Heart left ventricle (tissue), 16 donors: ENCODE results near the gene ETDB. TPM values are rescaled to one million over a fixed set of nuclear protein-coding genes. Genes with fewer than 3 reads are reported as not detected.
"Not testable (repeated sequence)": the region's sequence is repeated elsewhere in the genome, so short reads cannot be mapped to it uniquely, and the experiment has no call there.

ENCODE experiments used
- ATAC-seq, 4 donors: fragments of 200-7000 bp; cut with Tn5 transposase; one replicate each; pipeline ENCODE4 v1.9.1; 2020 to 2022; ENCODE audit warnings: moderate library complexity in 4 of 4, mild to moderate bottlenecking in 3 of 4, moderate number of reproducible peaks in 1 of 4
- DNase-seq, 5 donors: peaks; one replicate each; pipeline ENCODE4 v3.0.0-alpha.2; 2020
- H3K27ac ChIP-seq, 12 donors: fragments of 200-600 bp; sonication (generic) in 4 of 12; one replicate each; pipeline versions ENCODE4 v1.5.0 to v1.8.0; 2016 to 2022; ENCODE audit warnings: mild to moderate bottlenecking in 2 of 12
- H3K27me3 ChIP-seq, 9 donors: fragments of 200-600 bp; sonication (generic) in 2 of 9; one replicate each; pipeline versions ENCODE4 v1.5.1 to v1.8.0; 2016 to 2022; ENCODE audit warnings: mild to moderate bottlenecking in 3 of 9
- H3K36me3 ChIP-seq, 9 donors: fragments of 200-600 bp; sonication (generic) in 2 of 9; one replicate each; pipeline versions ENCODE4 v1.5.0 to v1.8.0; 2018 to 2022; ENCODE audit warnings: mild to moderate bottlenecking in 2 of 9
- H3K4me1 ChIP-seq, 12 donors: fragments of 200-600 bp; sonication (generic) in 4 of 12; one replicate each; pipeline versions ENCODE4 v1.5.0 to v1.8.0; 2016 to 2022; ENCODE audit warnings: mild to moderate bottlenecking in 3 of 12
- H3K4me3 ChIP-seq, 12 donors: fragments of 200-600 bp; sonication (generic) in 4 of 12; one replicate each; pipeline versions ENCODE4 v1.5.0 to v1.8.0; 2017 to 2022; ENCODE audit warnings: mild to moderate bottlenecking in 9 of 12, moderate library complexity in 4 of 12
- H3K9me3 ChIP-seq, 12 donors: fragments of 200-600 bp; sonication (generic) in 4 of 12; one replicate each; pipeline versions ENCODE4 v1.5.0 to v1.8.0; 2016 to 2022; ENCODE audit warnings: mild to moderate bottlenecking in 1 of 12
- POLR2A ChIP-seq, 2 donors: fragments of 450-650 bp; IDR thresholded peaks; one replicate each; pipeline ENCODE4 v1.6.1; 2017; ENCODE audit warnings: antibody characterized with exemption in 2 of 2, mild to moderate bottlenecking in 2 of 2, moderate library complexity in 2 of 2
- WGBS, 4 donors: extraction: QIAGEN DNeasy Blood & Tissue Kit in 2 of 4; methylation state at CpG; one replicate each; pipeline versions ENCODE4 v1.1.5 to v1.1.7; 2013 to 2018; 5-methylcytosine and 5-hydroxymethylcytosine counted together
- intact Hi-C, 10 donors: fragments of 100-400 bp; cut with DNase I; formaldehyde crosslinking; loops; one replicate each; pipeline versions ENCODE4 v1.11.1 to v1.14.2; 2022
- long read RNA-seq, 3 donors: library from polyadenylated mRNA; unstranded; transcript quantifications; one replicate each; pipeline ENCODE4 v2.0.0, GENCODE V29; 2020 to 2021
- polyA plus RNA-seq, 2 donors: library from polyadenylated mRNA; stranded (reverse); fragments of 200-250 nt; gene quantifications; one replicate each; pipeline ENCODE4 v1.2.3, GENCODE V29; 2013
- total RNA-seq, 9 donors: library from RNA; depleted of rRNA in 2 of 9; stranded (reverse); fragments of >200 nt in 2 of 9; fragmentation: NEBNext Ultra II Directional in 3 of 9; extraction: Animal tissue kit (Norgen Biotek cat#: 25700) in 3 of 9; gene quantifications; one replicate each; pipeline versions ENCODE4 v1.1.0 to v1.2.4, GENCODE V29; 2016 to 2023
- TF ChIP-seq, protein P1 (sequence below), 12 donors: fragments of 200-600 bp; sonication (generic) in 4 of 12; IDR thresholded peaks; one replicate each; pipeline versions ENCODE4 v1.5.0 to v1.8.0; 2018 to 2022; ENCODE audit warnings: antibody characterized with exemption in 12 of 12, mild to moderate bottlenecking in 5 of 12
- donor health status: ischemic (EF 13 %, LVEDD 7.1; RV severe dilation, severe dysfunction).
- donor health status: healthy with polysubstance abuse.
- donor health status: DM: no; HTN: yes; CAD: no.
- donor health status: DM: no; HTN: no; CAD: no.
- donor health status: ischemic (EF 25% LVEDD 6.9; RV normal size, moderate dysfunction).
- donor health status: ischemic (EF 25% LVEDD 5.7; RV mildly dilated, moderate dysfunction).
- donor health status: healthy.
- donor health status: DM: yes; HTN: yes; CAD: no.
- donor health status: ischemic (EF 35%, LVEDD 5.7; RV mildly dilated, moderate dysfunction).
- donor health status: nonischemic (EF 11% LVEDD 7.7; RV severe dilation, severe dysfunction).
- donor health status: DM: yes; HTN: yes; CAD: no.
- donor health status: PGD.
- donor health status: ischemic (EF 29% LVEDD 5.4; RV normal size, mild dysfunction).
- donor health status: nonischemic (EF 23%, LVEDD 6.1; RV moderate dilation, normal function).

ETDB gene
- total RNA-seq (not detected), polyA plus RNA-seq (not detected)
- long read RNA-seq, donor 1 = 0 reads
- long read RNA-seq, donor 2 = 0 reads
- long read RNA-seq, donor 3 = 0 reads

- H3K4me1 ChIP-seq, H3K36me3 ChIP-seq, H3K27me3 ChIP-seq, H3K4me3 ChIP-seq, H3K9me3 ChIP-seq, DNase-seq, ATAC-seq, intact Hi-C loops, H3K27ac ChIP-seq: not testable (repeated sequence)
- WGBS, 4 donors = no CpG with 5 or more reads among the region's 1 CpG
Measured at GRCh38 chrX:135120056-135120576, at the start of gene ETDB. ETDB (minus strand) TSS chrX:135120526; CDS start chrX:135119261, 1,265 bp downstream.

GRCh38 chrX:135169534-135169933, 49.2 kb upstream of the ETDB start:
- DNase-seq, ATAC-seq, H3K27ac ChIP-seq, H3K4me3 ChIP-seq, H3K36me3 ChIP-seq, intact Hi-C loops, H3K27me3 ChIP-seq, H3K4me1 ChIP-seq, H3K9me3 ChIP-seq: not testable (repeated sequence)
- WGBS, 4 donors = 61 to 68% (median 66%) methylated on average over 3 of the region's 3 CpGs

- no peaks in the 10 kb centered on the region for H3K36me3 ChIP-seq
Measured at GRCh38 chrX:135168486-135168885, 48.2 kb upstream of the ETDB start.

DNA sequence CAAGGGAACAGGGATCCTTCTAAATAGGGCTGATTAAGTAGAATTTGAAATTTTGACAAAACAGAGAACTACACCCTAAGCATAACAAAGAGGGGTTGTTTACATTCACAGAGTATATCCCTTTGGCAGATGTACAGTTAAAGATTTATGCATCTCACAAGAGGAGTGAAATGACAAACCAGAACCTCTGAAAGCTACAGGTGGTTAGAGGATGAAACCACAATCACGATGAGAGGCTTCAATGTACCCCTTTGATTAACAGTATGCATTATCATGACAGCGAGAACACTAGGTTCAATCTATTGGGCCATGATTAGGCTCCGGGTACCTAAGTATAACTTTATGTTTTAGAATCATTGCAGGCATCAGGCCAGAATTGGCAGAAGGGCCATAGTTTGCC, 34.4 kb upstream of the ETDB start:
- H3K9me3 ChIP-seq, H3K4me1 ChIP-seq, ATAC-seq, H3K36me3 ChIP-seq, intact Hi-C loops, H3K27ac ChIP-seq, H3K4me3 ChIP-seq, DNase-seq, H3K27me3 ChIP-seq: not testable (repeated sequence)
- WGBS, 4 donors = no CpG with 5 or more reads among the region's 3 CpGs

More at GRCh38 chrX:135168486-135168885, 48.2 kb upstream of the ETDB start:
- ATAC-seq = no peak
- H3K27ac ChIP-seq = no peak overlapping the region
- H3K27me3 ChIP-seq = peaks cover 0 to 7% (median 0%) of the 10 kb centered on the region in 9 donors
- no peaks in the 10 kb centered on the region for H3K4me1 ChIP-seq
- 39 to 63% (median 54%) methylated on average over 3 of the region's 3 CpGs for WGBS, 4 donors
- no peaks in the 10 kb centered on the region for H3K9me3 ChIP-seq
- intact Hi-C loops = no loop called here
- TF ChIP-seq, protein P1, sequence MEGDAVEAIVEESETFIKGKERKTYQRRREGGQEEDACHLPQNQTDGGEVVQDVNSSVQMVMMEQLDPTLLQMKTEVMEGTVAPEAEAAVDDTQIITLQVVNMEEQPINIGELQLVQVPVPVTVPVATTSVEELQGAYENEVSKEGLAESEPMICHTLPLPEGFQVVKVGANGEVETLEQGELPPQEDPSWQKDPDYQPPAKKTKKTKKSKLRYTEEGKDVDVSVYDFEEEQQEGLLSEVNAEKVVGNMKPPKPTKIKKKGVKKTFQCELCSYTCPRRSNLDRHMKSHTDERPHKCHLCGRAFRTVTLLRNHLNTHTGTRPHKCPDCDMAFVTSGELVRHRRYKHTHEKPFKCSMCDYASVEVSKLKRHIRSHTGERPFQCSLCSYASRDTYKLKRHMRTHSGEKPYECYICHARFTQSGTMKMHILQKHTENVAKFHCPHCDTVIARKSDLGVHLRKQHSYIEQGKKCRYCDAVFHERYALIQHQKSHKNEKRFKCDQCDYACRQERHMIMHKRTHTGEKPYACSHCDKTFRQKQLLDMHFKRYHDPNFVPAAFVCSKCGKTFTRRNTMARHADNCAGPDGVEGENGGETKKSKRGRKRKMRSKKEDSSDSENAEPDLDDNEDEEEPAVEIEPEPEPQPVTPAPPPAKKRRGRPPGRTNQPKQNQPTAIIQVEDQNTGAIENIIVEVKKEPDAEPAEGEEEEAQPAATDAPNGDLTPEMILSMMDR (IDR thresholded peaks at IDR 0.05) = no peak
- TF ChIP-seq POLR2A (IDR thresholded peaks at IDR 0.05) = no peak
- no peak for DNase-seq
- no peak overlapping the region for H3K4me3 ChIP-seq

DNA sequence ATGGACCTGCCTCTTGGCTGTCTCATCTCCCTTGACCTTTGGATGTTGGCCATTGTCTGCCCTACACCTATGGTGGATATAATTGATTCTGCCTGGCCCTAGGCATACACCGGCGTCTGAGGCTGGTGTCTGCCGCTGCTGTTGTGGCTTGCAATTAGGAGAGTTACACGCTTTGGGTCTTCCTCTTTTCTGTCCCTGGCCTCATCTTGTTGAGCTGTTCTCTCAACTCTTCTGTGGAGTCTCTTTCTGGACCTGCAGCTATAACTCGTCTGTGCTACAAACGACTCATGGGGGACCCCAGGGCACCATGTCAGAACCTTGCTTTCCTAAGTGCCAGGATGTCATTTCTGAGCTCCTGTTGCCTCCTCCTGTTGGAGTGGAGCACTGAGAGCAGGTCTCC, 5.8 kb upstream of the ETDB start:
- H3K4me1 ChIP-seq, H3K9me3 ChIP-seq, ATAC-seq, intact Hi-C loops, DNase-seq, H3K4me3 ChIP-seq, H3K36me3 ChIP-seq, H3K27me3 ChIP-seq, H3K27ac ChIP-seq: not testable (repeated sequence)
- no CpG with 5 or more reads among the region's 6 CpGs for WGBS, 4 donors

DNA sequence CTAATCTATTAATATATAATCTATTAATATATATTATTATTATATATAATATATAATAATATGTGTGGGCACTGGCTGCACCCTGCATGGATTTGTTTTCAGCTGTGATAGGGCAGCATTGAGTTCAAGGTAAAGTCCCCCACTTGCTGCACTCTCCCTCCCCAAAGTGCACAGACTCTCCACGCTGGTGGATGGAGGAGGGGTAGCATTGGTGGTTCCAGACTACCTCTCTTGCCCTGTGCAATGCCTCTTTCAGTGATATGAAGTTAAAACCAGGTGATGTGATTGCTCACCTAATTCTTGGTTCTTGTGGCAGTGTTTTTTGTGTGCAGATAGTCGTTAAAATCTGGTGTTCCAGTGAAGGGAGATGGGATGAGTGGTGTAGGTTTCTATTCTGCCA, 4.3 kb downstream of the ETDB start:
- H3K36me3 ChIP-seq, intact Hi-C loops, H3K4me3 ChIP-seq, ATAC-seq, H3K27ac ChIP-seq, H3K9me3 ChIP-seq, H3K27me3 ChIP-seq, H3K4me1 ChIP-seq, DNase-seq: not testable (repeated sequence)
- 40 to 89% methylated on average over 1 of the region's 2 CpGs; no CpG with 5 or more reads in 2 of the 4 donors for WGBS, 4 donors

DNA sequence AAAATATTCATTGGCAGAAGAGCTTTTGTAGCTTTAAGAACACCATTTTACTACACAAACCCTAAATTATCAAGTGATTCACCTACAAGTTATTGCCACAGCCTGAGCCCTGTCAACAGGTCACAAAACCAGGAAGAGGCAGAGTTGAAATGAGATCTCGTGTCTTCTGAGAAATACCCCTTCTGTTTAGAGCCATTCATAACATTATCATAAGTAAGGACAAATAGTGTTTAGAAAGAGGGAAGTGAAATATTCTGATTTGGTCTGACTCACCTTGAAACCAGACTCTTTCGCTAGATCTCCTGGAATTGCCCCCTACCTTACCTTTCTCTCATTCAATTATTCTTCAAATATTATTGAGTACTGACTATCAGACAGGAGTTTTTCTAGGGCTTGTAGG, 5.9 kb downstream of the ETDB start:
- Histone ChIP-seq H3K4me1 (no peaks in the 10 kb centered on the region), H3K9me3 (no peaks in the 10 kb centered on the region), H3K27me3 (peaks cover 0 to 17% (median 0%) of the 10 kb centered on the region in 9 donors), H3K27ac (no peak overlapping the region), H3K4me3 (no peak overlapping the region), H3K36me3 (no peaks in the 10 kb centered on the region)
- ATAC-seq (no peak), DNase-seq (no peak)
- intact Hi-C loops = no loop called here
- WGBS, 4 donors = 63 to 80% (median 66%) methylated on average over 2 of the region's 2 CpGs
- TF ChIP-seq POLR2A (IDR thresholded peaks at IDR 0.05) = no peak
- TF ChIP-seq, protein P1 (IDR thresholded peaks at IDR 0.05) = no peak
